NB4 (cell line): ENCODE measurements around the gene ERBB3.

Source experiments
- CTCF ChIP-seq: IDR thresholded peaks from one replicate; pipeline ENCODE4 v1.5.1; 2012; ENCODE audit warnings: low read depth, low read length
- MAX ChIP-seq: IDR thresholded peaks from 2 replicates; pipeline ENCODE4 v1.6.1; 2011; ENCODE audit warnings: low read depth, low read length
- MYC ChIP-seq: IDR thresholded peaks from 2 replicates; pipeline ENCODE4 v1.6.1; 2011; ENCODE audit warnings: low read depth, low read length
- POLR2A ChIP-seq: IDR thresholded peaks from 2 replicates; pipeline ENCODE4 v1.6.1; 2011; ENCODE audit warnings: mild to moderate bottlenecking; ENCODE audit not compliant: insufficient read length; ENCODE audit errors: extremely low read depth

GRCh38 chr12:56151672-56152131 lies 71.7 kb downstream of the ERBB3 start:
- TF ChIP-seq CTCF (peak; percentile 6), POLR2A (no peak), MAX (no peak), MYC (no peak)
